ENCODE measurements around the gene GMDS.

Gene GMDS

DNA sequence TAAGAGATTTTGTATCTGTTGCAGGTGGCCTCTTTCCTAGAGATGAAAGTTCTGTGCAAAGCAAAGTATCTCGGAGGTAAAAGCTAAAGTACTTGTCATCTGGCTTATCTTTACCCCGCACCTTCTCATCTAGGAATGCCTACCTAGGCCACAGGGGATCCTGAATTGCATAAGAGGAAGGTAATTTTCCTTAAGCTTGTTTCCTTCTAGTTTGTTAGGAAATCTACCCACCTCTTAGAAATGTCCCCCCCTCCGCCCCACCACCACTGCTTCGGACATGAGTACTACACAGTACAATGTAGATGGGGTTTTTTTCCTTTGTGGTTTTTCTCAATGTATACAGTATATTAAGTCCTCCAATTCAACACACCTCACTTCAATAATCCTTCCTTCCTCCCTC, 614.2 kb downstream of the GMDS start:
- no peak for DNase-seq

GRCh38 chr6:1630771-1631217, 614.6 kb downstream of the GMDS start:
- no peak for DNase-seq

DNA sequence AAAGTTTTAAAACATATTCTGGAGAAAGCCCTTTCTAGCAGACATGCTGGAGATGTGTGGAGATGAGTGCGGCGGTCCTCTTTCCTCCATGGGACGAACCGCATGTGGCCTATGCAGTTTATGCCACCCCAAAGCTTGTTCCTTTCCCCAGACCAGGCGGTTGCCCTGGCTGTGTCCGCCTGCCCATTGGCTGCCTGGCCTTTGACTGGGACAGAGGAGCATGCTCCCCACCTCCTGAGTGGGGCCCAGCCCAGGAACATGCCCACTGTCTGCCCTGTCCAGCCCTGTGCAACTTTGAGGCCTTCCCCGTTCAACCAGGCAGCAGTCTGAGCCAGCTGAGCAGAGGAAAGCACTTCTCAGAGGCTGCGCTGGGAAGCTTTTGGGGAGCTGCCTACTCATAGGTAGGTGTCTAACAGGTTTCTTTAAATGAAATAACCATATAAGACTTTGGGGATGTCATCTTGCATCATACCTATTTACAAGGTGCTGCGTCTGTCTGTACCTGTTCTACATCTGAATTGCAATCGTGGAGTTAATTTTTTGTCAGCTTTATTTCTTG, 615.1 kb downstream of the GMDS start:
- no peak for DNase-seq

DNA sequence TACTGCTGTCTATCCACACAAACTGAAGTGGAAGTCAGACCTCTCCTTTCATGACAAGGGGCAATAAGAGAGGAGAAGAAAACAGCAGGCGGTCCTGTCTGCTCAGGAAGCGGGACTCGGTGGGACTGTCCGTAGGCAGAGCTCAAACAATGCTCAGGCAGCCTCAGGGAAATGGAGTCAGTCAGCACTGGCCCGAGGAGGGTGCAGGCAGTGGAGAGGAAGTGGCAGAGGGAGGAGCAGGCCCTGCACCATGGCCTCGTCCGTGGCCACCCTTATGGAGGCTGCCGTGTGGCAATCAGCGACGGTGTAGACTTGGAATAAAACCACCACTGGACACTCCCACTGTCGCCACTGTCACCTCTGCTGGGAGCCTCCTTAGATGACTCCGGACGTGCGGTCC, 616.1 kb downstream of the GMDS start:
- DNase-seq: no peak

- no peak for DNase-seq
These were observed 617.4 kb downstream of the GMDS start for GRCh38 chr6:1627827-1628560.

GRCh38 chr6:1626481-1626880, 618.9 kb downstream of the GMDS start:
- no peak for DNase-seq

DNA sequence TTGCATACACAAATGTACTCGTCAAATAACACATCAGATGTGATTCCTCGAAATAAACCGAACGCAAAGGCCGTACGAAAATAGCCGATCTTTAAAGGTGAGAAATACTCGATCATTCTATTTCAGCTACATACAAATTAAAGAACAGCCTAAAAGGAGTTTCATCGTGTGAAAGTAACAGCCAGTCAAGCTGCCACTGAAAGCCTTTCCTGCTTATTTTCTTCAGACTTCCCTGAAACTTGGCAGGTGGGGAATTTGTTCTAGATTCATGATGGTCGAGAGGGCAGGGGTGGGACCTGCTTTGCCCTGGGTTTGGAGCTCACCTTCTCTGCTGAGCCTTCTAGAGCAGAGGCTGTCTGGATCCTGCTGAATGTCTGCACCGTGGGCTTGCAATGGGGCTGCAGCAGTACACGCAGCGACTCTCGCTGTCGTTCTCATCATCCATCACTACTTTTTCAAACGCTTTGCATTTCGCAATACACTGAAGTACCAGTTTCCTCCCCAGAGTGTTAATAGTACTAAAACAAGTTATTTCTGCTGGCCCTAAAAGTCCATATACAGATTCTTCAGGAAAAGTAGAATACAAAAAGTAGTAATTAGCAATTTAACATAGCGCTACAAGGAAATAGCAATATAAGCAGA, 619.5 kb downstream of the GMDS start:
- no peak for DNase-seq

DNA sequence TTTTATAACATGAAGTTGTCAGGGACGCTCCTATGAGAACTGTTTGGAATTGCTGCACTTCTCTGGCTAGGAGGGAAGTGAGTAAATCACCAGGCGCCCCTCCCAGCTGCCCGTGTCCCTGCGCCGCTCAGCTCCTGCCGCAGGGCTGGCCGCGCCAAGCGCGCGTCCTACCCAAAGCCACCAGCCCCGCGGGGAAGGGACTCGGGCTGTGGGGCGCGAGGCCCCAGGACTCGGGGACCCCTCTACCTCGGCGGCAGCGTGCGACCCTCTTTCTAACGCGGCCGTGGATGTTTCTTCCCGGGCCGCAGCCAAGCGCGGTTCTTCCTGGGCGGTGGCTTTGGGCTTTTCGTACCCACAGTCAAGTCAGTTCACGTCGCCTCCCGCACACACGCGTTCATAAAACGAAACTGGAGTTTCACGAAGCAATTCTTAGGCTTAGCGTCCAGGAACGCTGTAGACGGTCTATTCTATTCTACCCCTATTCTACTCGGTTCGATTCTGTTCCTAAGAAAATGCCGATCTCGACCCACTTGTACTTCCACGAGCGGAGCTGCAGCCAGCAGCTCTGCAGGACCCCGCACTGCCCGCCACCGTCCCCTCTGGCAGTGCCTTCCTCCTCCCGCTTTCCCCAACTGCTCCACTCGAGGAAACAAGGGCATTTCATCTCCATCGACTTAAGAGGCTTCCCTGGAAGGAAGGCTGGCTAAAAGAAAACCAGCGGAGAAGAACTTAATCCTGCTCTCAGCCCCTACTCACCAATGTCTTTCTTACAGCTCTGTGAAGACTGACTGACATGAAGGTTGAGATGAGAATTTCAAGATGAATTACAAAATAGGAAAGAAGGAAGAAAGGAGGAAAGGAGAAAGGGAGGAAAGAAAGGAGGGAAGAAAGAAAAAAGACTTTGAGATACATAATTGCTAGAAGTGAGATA, 620.3 kb downstream of the GMDS start:
- DNase-seq: no peak

- DNase-seq: no peak
These were observed 621.2 kb downstream of the GMDS start for GRCh38 chr6:1624058-1624850.

GRCh38 chr6:1623769-1624057, 621.7 kb downstream of the GMDS start:
- DNase-seq: no peak

DNA sequence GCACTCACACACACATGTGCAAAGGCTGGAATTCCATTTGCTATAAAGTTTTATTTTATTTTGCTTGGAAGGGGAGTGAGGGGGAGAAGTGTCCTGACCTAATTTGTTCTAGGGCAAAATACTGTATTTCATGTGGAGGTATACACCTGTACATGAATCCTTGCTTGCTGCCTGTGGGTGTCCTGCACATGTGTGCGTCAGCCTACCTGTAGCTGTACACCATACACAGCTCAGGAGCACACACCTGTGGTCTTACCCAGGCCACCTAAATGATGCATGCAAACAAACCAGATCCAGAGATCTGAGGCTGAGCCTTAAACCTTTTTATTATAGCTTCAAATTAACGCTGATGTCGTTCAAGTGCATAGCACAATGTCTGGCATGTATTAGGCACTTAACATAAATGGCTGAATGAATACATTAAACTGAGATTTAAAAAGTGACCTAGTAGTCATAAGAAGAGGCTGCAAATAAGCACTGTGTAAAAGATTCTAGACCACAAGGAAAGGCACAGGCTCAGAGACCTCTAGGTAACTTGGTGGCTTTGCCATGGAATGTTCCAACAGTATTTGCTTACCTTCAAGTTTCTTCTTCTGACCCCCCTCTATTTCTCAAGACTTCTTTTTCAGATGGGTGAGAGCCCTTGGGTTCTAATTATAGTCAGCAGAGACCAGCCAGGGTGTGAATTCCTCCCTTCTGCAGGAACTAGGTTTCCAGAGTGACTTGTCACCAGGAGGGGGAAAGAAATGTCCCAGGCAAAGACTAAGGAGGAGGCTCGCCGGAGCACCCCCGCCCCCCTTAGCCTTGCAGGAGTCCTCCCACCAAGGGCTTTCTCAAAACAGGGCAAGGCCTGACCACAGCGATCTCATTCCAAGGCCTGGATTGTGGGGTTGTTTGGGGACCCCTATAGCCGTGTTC, 622.3 kb downstream of the GMDS start:
- DNase-seq: no peak

DNA sequence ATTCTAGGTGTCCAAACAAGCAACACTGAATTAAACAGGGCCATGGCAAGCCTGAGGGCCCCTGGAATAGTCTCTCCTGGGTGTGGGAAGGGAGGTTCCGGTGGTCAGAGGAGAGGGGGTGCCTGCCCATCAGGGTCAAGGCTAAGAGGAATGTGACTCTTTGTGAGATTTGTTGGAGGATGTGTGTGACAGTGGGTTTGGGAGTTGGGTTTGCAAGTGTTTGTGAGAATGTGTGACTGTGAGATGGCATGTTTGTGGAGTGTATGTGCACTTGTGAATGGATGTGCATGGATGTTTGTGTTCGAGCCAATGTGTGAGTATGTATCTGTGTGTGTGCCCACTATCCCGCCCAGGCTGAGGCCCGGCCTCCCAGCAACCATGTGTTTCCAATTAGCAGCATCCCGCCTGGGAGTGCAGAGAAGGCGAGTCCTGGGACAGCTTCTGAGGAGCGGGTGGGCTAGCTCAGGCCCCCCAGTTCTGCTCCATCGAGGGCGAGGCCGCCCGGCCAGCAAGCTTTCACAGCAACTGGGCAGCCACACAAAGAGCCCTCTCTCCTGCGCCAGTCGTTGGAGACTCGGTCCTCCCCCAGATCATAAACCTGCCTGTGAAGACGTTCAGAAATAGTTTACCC, 623.1 kb downstream of the GMDS start:
- DNase-seq: no peak

DNA sequence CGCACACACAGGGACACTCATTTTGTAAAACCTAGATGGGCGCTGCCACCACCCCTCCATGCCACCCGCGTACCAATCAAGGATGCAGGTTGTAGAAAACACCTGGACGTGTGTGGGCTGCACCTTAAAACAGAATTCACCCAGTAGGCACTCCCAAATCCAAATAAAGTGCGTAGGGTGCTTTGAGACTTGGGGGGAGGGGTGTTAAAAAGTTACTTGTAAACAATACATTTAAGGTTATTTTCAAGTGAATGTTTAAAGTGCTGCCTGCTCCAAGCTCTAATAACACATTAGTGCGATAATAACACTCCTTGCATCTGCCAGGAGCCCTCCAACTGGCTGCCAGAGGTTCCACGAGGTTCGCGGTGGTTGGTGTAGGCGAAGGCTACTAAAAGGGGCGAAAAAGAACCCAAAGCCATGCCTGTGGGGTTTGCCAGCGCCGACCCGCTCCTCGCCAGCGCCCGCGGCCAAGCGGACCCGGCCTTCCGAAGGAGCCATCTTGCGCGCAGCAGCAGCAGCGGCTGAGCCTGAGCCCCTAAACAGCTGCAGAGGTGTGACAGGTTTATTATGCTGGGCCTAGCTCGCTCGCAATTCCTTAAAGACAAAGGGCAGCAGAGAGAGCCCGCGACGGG, 624.2 kb downstream of the GMDS start:
- DNase-seq: no peak

DNA sequence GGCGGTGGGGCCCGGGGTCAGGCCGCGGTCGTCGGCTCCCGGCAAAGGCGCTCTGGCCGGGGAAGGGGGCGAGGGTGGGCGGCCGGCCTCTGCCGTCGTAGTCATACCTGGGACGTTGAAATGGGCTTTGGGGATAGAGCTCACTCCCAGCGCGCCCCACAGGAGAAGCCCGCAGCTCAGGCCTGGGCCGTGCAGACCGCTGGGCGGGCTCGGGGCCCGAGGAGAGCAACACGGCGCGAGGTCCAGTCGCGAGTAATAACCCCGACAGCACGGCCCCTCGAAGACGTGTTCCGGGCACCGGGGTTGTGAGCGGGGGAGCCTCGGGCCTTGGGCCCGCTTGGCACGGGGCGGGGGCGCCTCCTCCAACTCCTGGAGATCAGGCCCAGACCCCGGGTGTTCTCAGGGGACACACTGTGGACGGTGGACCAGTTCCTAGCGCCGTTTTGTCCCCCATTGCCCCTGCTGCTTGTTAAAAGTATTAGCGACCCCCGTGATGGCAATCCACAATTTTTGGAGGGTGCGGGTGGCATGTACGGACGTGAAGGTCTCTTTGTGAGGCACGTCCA, 624.8 kb downstream of the GMDS start:
- DNase-seq: no peak

DNA sequence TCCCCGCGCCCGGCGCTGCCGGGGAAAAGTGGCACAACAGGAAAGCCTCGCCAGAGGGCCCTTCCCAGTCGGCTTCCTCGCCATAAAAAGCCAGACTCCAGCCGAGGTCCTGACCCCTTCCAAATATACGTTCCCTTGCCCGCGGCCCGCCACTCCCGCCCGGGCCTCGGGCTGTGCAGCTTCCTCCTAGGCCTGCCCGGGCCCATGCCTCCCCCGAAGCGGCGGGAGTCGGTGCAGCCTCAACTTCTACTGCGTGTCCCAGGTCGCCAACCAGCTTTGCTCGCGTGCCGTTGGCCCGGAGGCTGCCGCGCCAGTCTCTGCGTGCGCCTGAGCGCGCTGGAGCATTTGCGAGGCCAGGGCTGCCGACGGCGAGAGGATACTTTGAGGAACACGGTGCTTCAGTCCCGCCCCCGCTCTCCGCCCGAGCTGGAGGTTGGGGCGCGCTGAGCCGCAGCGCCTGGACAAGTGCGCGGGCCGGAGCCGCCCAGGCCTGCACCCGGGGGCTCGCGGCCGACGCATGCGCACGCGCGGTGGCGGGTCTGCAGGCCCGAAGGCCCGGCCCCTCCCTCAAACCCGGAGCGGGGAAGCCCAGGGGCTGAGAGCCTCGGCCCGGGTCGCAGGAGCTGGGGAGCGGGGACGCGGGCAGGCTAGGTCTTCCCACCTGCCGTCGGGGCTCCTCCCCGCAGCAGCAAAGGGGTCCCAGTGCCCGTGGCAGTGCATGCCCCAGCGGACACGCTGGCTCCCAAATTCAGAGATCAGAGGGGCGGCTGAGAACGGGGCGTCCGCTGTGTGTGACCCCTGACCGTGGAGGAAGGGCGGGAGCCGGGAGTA, 625.5 kb downstream of the GMDS start:
- no peak for DNase-seq

DNA sequence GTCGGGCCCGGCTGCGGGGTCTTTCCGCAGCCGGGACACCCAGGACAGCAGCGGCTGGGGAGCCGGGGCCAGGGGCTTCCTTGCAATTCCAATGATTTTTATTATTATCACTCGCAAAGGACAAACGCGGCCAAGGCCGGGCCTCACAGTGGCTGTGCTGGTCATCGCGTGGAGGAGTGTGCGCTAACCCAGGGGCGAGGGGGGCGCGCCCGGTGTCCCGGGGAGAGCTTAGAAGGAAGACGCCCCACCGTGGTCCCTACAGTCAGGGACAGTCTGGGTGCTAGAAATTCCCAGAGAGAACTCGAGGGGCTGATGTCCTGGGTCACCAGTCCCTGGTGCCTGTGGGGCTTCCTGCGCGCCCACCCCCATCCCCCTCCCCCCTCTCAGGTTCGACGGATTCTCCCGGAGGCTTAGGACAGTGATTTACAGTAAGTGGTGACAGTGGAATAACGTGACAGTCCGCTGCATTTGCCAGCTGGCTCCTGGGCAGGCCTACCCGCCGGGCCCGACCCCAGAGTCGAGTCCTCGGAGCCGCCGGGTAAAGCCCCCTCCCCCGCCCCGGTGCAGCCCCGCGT, 626.2 kb downstream of the GMDS start:
- no peak for DNase-seq

- DNase-seq: no peak
These were observed 626.9 kb downstream of the GMDS start for GRCh38 chr6:1618311-1619097.
